GM12878 (cell line): Measurements from ENCODE around the gene ARAP1. TPM values are rescaled to one million over a fixed set of nuclear protein-coding genes. Genes with fewer than 3 reads are reported as not detected.

Source experiments
- ATAC-seq: fragments of 200-7000 bp; cut with Tn5 transposase; 3 replicates; pipeline ENCODE4 v1.9.1; 2020; ENCODE audit warnings: mild to moderate bottlenecking, moderate library complexity
- BruUV-seq: library from RNA; stranded (reverse); fragments of 400-500 nt; replicated peaks from 2 replicates; lab custom pipeline; 2021; lab: Mats Ljungman, UMichigan
- CTCF ChIA-PET: fragments of 300-600 bp; sonication (Branson Sonifier 250); formaldehyde crosslinking; extraction: SDS; loops from one replicate; lab custom pipeline; 2021; ENCODE audit warnings: inconsistent platforms; lab: Yijun Ruan, JAX
- POLR2A ChIA-PET: fragments of 350-600 bp; formaldehyde crosslinking; extraction: SDS; loops from one replicate; lab custom pipeline; 2021; ENCODE audit warnings: inconsistent platforms; lab: Charles Lee
- RAD21 ChIA-PET: fragments of 300-600 bp; sonication (Branson Sonifier 250); formaldehyde crosslinking; loops from one replicate; lab custom pipeline; 2023; ENCODE audit warnings: antibody characterized with exemption; ENCODE audit not compliant: unreplicated experiment; lab: Charles Lee
- SMC1A ChIA-PET: fragments of 300-600 bp; sonication (Branson Sonifier 250); formaldehyde crosslinking; loops from one replicate; lab custom pipeline; 2023; ENCODE audit not compliant: unreplicated experiment, uncharacterized antibody; lab: Charles Lee
- DNase-seq: peaks from one replicate; pipeline ENCODE4 v3.0.0-alpha.2; 2011; ENCODE audit warnings: low read depth, low spot score
- FAIRE-seq: peaks from 3 replicates; lab custom pipeline; 2011; peaks lifted over from hg19 to GRCh38; lab: Jason Lieb, UNC
- H2AFZ ChIP-seq: 2 replicates; pipeline ENCODE4 v1.6.0; 2011; ENCODE audit warnings: low read depth, low read length, control low read depth; ENCODE audit not compliant: control insufficient read depth
- H3K27ac ChIP-seq: 2 replicates; pipeline ENCODE4 v1.5.1; 2011; ENCODE audit warnings: control low read depth; ENCODE audit not compliant: control insufficient read depth, insufficient read depth
- H3K27me3 ChIP-seq, 2 experiments: replicated peaks in 1 of 2; 2 replicates each; pipeline versions ENCODE4 v1.6.0 to v1.6.1; 2011; ENCODE audit warnings: low read length in 1 of 2; ENCODE audit not compliant: control insufficient read depth in 2 of 2, insufficient read depth in 2 of 2
- H3K36me3 ChIP-seq, 2 experiments: 2 replicates each; pipeline ENCODE4 v1.5.1; 2011; ENCODE audit warnings: low read length in 1 of 2; ENCODE audit not compliant: control insufficient read depth in 2 of 2, insufficient read depth in 2 of 2
- H3K4me1 ChIP-seq: 2 replicates; pipeline ENCODE4 v1.6.1; 2011; ENCODE audit warnings: mild to moderate bottlenecking, low read length, moderate library complexity, mixed read lengths; ENCODE audit not compliant: control insufficient read depth, insufficient read depth
- H3K4me2 ChIP-seq: 2 replicates; pipeline ENCODE4 v1.6.0; 2011; ENCODE audit warnings: control low read depth; ENCODE audit not compliant: control insufficient read depth, insufficient read depth
- H3K4me3 ChIP-seq: fragments of 200-600 bp; sonication (generic); 2 replicates; pipeline ENCODE4 v1.5.1; 2016
- H3K79me2 ChIP-seq: 2 replicates; pipeline ENCODE4 v1.6.0; 2011; ENCODE audit warnings: low read length; ENCODE audit not compliant: control insufficient read depth, insufficient read depth
- H3K9ac ChIP-seq: 2 replicates; pipeline ENCODE4 v1.8.0; 2011; ENCODE audit warnings: low read length, control low read depth, mixed read lengths; ENCODE audit not compliant: control insufficient read depth, insufficient read depth
- H3K9me3 ChIP-seq: replicated peaks from 3 replicates; pipeline ENCODE4 v1.5.1; 2011; ENCODE audit warnings: mild to moderate bottlenecking, low read length; ENCODE audit not compliant: control insufficient read depth, insufficient read depth
- H4K20me1 ChIP-seq: 2 replicates; pipeline ENCODE4 v1.6.0; 2011; ENCODE audit not compliant: control insufficient read depth, insufficient read depth
- MYC ChIP-seq: IDR thresholded peaks from 2 replicates; pipeline ENCODE4 v1.6.1; 2011; ENCODE audit warnings: mild to moderate bottlenecking, low read length, moderate library complexity, inconsistent platforms; ENCODE audit not compliant: insufficient read depth, insufficient replicate concordance, insufficient read length, severe bottlenecking
- RUNX3 ChIP-seq: IDR thresholded peaks from 2 replicates; pipeline ENCODE4 v1.6.1; 2012; ENCODE audit warnings: low read length, inconsistent platforms
- SIX5 ChIP-seq: IDR thresholded peaks from 2 replicates; pipeline ENCODE4 v1.6.1; 2011; ENCODE audit warnings: mild to moderate bottlenecking, low read depth, low read length, moderate library complexity; ENCODE audit not compliant: severe bottlenecking
- ZNF274 ChIP-seq: IDR thresholded peaks from one replicate; pipeline ENCODE4 v1.8.0; 2011; ENCODE audit not compliant: insufficient read length, insufficient read depth
- WGBS: methylation state at CpG from one replicate; pipeline ENCODE4 v1.1.6; 2016; ENCODE audit warnings: low lambda C conversion rate; ENCODE audit not compliant: insufficient replicate concordance, insufficient coverage; ENCODE audit errors: missing lambda C conversion rate; 5-methylcytosine and 5-hydroxymethylcytosine counted together
- in situ Hi-C: fragments of 300-500 bp; cut with MboI; formaldehyde crosslinking; loops from 9 replicates; pipeline ENCODE4 v1.14.3; 2018; ENCODE audit warnings: mixed read lengths
- intact Hi-C: fragments of 100-400 bp; cut with micrococcal nuclease; formaldehyde crosslinking; loops from one replicate; pipeline ENCODE4 v1.14.2; 2022; ENCODE audit not compliant: unreplicated experiment
- polyA plus RNA-seq, 11 experiments: library from polyadenylated mRNA; depleted of rRNA in 4 of 11; unstranded in 6 of 11; stranded (reverse) in 5 of 11; fragments of >200 nt; fragmentation: Nextera tagmentation in 4 of 11; fragmentation: Illumina TruSeq in 1 of 11; extraction: Ambion mirVana in 4 of 11; extraction: Trizol in 1 of 11; gene quantifications; 1 replicate in 1 of 11; 2 replicates in 10 of 11; pipeline versions ENCODE4 v1.2.1 to v1.2.3, GENCODE V29; 2011 to 2016; ENCODE audit warnings: inconsistent platforms in 2 of 11, missing spikeins in 2 of 11, low read depth in 1 of 11
- total RNA-seq, 4 experiments: library from RNA; depleted of rRNA in 3 of 4; stranded (reverse); fragments of >200 nt in 3 of 4; fragmentation: Illumina TruSeq in 1 of 4; extraction: Trizol in 1 of 4; gene quantifications; 2 replicates each; pipeline versions ENCODE4 v1.2.1 to v1.2.3, GENCODE V29; 2013 to 2021
- TF ChIP-seq, protein P1 (sequence below): IDR thresholded peaks from 2 replicates; pipeline ENCODE4 v1.6.1; 2012; ENCODE audit warnings: mild to moderate bottlenecking, low read depth, low read length
- TF ChIP-seq, protein P2 (sequence below): IDR thresholded peaks from 2 replicates; pipeline ENCODE4 v1.6.1; 2012; ENCODE audit warnings: improper control_type of control experiment, low read depth, low read length; ENCODE audit not compliant: insufficient replicate concordance
- TF ChIP-seq, protein P3 (sequence below): fragments of 450-650 bp; IDR thresholded peaks from 2 replicates; pipeline ENCODE4 v1.6.1; 2017; ENCODE audit warnings: low read depth, mild to moderate bottlenecking, moderate library complexity
- TF ChIP-seq, protein P4 (sequence below): fragments of 450-650 bp; IDR thresholded peaks from 2 replicates; pipeline ENCODE4 v1.6.1; 2018; ENCODE audit warnings: mild to moderate bottlenecking, low read depth, moderate library complexity; ENCODE audit not compliant: partially characterized antibody

Gene ARAP1
- total and polyA plus RNA-seq, 10 of the 15 experiments (the other 5 are each of a cell fraction or from before 2014, with no cell fraction given), result 0.55 to 102 (median 51.0) TPM

DNA sequence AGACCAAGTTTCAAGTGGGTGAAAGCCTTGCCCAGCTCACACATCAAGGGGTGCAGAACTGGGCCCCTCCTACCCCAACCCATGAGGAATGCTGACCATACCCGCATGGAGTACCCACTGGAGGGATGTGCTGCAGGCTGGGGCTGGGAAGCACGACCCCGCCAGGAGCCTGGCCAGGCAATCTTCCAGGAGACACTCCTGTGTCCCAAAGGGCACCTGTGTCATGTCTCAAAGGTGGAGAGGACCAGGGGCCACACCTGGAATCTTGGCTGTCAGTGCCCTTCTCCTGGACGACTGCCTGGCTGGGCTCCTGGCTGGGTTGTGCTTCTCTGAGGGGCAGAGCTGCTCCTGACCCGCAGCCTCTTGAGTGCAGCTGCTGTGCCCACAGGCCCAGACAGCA, 6.7 kb downstream of the ARAP1 start:
- FAIRE-seq, result no peak
- 92% methylated on average over 5 of the region's 5 CpGs for WGBS
- 0 out of 2 replicates have a peak overlapping the region, but pooled peaks have one; percentile 22 for H3K4me2 ChIP-seq
- no peak overlapping the region for H3K9ac ChIP-seq
- H3K79me2 ChIP-seq, result peaks cover 80% of the 10 kb centered on the region
- CTCF ChIA-PET, result interaction anchor here (1.0 to 2.8 kb wide), 3 partner anchors 20 to 49 kb away, joined by 5 to 11 read pairs (median 8); partner anchors contain the start of gene STARD10
- BruUV-seq, result no TSS peak
- in situ Hi-C loops (no loop called here), intact Hi-C loops (loop anchor here (10.0 kb wide), 1 partner anchor 409 kb away; no protein-coding TSS in a partner anchor)
- H3K36me3 ChIP-seq, result peaks cover 0 to 3% of the 10 kb centered on the region in 2 experiments; a peak in 2 of 4 replicates
- POLR2A ChIA-PET, result interaction anchor here (1.3 kb wide), 1 partner anchor 16 kb away, joined by 3 read pairs; no protein-coding TSS in a partner anchor
- no peak overlapping the region for H2AFZ ChIP-seq
- H3K27ac ChIP-seq, result no peak overlapping the region
- peaks cover 70% of the 10 kb centered on the region for H3K4me1 ChIP-seq
- SMC1A ChIA-PET, result interaction anchor here (2.6 kb wide), 1 partner anchor 20 kb away, joined by 5 read pairs; no protein-coding TSS in a partner anchor
- H3K27me3 ChIP-seq, result no peaks in the 10 kb centered on the region
- H4K20me1 ChIP-seq, result no peaks in the 10 kb centered on the region
- ATAC-seq, result no peak
- DNase-seq, result no peak
- RAD21 ChIA-PET, result interaction anchor here (1.1 to 8.2 kb wide), 2 partner anchors 20 to 48 kb away, joined by 5 to 55 read pairs; partner anchors contain the start of gene STARD10
- no peaks in the 10 kb centered on the region for H3K9me3 ChIP-seq
- no peak overlapping the region for H3K4me3 ChIP-seq
- no peak for TF ChIP-seq ZNF274
- TF ChIP-seq MYC, result no peak
- TF ChIP-seq SIX5, result no peak
- TF ChIP-seq RUNX3, result no peak
- TF ChIP-seq, protein P1, sequence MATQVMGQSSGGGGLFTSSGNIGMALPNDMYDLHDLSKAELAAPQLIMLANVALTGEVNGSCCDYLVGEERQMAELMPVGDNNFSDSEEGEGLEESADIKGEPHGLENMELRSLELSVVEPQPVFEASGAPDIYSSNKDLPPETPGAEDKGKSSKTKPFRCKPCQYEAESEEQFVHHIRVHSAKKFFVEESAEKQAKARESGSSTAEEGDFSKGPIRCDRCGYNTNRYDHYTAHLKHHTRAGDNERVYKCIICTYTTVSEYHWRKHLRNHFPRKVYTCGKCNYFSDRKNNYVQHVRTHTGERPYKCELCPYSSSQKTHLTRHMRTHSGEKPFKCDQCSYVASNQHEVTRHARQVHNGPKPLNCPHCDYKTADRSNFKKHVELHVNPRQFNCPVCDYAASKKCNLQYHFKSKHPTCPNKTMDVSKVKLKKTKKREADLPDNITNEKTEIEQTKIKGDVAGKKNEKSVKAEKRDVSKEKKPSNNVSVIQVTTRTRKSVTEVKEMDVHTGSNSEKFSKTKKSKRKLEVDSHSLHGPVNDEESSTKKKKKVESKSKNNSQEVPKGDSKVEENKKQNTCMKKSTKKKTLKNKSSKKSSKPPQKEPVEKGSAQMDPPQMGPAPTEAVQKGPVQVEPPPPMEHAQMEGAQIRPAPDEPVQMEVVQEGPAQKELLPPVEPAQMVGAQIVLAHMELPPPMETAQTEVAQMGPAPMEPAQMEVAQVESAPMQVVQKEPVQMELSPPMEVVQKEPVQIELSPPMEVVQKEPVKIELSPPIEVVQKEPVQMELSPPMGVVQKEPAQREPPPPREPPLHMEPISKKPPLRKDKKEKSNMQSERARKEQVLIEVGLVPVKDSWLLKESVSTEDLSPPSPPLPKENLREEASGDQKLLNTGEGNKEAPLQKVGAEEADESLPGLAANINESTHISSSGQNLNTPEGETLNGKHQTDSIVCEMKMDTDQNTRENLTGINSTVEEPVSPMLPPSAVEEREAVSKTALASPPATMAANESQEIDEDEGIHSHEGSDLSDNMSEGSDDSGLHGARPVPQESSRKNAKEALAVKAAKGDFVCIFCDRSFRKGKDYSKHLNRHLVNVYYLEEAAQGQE, result no peak
- TF ChIP-seq, protein P2, sequence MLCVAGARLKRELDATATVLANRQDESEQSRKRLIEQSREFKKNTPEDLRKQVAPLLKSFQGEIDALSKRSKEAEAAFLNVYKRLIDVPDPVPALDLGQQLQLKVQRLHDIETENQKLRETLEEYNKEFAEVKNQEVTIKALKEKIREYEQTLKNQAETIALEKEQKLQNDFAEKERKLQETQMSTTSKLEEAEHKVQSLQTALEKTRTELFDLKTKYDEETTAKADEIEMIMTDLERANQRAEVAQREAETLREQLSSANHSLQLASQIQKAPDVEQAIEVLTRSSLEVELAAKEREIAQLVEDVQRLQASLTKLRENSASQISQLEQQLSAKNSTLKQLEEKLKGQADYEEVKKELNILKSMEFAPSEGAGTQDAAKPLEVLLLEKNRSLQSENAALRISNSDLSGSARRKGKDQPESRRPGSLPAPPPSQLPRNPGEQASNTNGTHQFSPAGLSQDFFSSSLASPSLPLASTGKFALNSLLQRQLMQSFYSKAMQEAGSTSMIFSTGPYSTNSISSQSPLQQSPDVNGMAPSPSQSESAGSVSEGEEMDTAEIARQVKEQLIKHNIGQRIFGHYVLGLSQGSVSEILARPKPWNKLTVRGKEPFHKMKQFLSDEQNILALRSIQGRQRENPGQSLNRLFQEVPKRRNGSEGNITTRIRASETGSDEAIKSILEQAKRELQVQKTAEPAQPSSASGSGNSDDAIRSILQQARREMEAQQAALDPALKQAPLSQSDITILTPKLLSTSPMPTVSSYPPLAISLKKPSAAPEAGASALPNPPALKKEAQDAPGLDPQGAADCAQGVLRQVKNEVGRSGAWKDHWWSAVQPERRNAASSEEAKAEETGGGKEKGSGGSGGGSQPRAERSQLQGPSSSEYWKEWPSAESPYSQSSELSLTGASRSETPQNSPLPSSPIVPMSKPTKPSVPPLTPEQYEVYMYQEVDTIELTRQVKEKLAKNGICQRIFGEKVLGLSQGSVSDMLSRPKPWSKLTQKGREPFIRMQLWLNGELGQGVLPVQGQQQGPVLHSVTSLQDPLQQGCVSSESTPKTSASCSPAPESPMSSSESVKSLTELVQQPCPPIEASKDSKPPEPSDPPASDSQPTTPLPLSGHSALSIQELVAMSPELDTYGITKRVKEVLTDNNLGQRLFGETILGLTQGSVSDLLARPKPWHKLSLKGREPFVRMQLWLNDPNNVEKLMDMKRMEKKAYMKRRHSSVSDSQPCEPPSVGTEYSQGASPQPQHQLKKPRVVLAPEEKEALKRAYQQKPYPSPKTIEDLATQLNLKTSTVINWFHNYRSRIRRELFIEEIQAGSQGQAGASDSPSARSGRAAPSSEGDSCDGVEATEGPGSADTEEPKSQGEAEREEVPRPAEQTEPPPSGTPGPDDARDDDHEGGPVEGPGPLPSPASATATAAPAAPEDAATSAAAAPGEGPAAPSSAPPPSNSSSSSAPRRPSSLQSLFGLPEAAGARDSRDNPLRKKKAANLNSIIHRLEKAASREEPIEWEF, result no peak
- TF ChIP-seq, protein P3, sequence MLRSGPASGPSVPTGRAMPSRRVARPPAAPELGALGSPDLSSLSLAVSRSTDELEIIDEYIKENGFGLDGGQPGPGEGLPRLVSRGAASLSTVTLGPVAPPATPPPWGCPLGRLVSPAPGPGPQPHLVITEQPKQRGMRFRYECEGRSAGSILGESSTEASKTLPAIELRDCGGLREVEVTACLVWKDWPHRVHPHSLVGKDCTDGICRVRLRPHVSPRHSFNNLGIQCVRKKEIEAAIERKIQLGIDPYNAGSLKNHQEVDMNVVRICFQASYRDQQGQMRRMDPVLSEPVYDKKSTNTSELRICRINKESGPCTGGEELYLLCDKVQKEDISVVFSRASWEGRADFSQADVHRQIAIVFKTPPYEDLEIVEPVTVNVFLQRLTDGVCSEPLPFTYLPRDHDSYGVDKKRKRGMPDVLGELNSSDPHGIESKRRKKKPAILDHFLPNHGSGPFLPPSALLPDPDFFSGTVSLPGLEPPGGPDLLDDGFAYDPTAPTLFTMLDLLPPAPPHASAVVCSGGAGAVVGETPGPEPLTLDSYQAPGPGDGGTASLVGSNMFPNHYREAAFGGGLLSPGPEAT, result no peak
- TF ChIP-seq, protein P4, sequence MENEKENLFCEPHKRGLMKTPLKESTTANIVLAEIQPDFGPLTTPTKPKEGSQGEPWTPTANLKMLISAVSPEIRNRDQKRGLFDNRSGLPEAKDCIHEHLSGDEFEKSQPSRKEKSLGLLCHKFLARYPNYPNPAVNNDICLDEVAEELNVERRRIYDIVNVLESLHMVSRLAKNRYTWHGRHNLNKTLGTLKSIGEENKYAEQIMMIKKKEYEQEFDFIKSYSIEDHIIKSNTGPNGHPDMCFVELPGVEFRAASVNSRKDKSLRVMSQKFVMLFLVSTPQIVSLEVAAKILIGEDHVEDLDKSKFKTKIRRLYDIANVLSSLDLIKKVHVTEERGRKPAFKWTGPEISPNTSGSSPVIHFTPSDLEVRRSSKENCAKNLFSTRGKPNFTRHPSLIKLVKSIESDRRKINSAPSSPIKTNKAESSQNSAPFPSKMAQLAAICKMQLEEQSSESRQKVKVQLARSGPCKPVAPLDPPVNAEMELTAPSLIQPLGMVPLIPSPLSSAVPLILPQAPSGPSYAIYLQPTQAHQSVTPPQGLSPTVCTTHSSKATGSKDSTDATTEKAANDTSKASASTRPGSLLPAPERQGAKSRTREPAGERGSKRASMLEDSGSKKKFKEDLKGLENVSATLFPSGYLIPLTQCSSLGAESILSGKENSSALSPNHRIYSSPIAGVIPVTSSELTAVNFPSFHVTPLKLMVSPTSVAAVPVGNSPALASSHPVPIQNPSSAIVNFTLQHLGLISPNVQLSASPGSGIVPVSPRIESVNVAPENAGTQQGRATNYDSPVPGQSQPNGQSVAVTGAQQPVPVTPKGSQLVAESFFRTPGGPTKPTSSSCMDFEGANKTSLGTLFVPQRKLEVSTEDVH, result no peak
